Measurements from ENCODE around the gene DBT.
"Not testable (repeated sequence)": the region's sequence is repeated elsewhere in the genome, so short reads cannot be mapped to it uniquely, and the experiment has no call there.

Gene DBT

GRCh38 chr1:100249537-100250257, at the start of gene DBT:
Gene DBT (minus strand): TSS chr1:100249834. CDS start chr1:100249820, 14 bp downstream.
- DNase-seq (ENCODE audit: low spot score) = peak; percentile 90

- DNase-seq (ENCODE audit: low spot score) = no peak
Measured at GRCh38 chr1:100298512-100298911, 48.9 kb upstream of the DBT start.

- not testable (repeated sequence) for DNase-seq (ENCODE audit: low spot score)
Measured at GRCh38 chr1:100296997-100297396, 47.4 kb upstream of the DBT start.

- no peak for DNase-seq (ENCODE audit: low spot score)
Measured at GRCh38 chr1:100296140-100296539, 46.5 kb upstream of the DBT start.

GRCh38 chr1:100292711-100293110, 43.1 kb upstream of the DBT start:
- peak; percentile 91 for DNase-seq (ENCODE audit: low spot score)

- peak; percentile 48 for DNase-seq (ENCODE audit: low spot score)
Measured at GRCh38 chr1:100290291-100290690, 40.7 kb upstream of the DBT start.

- no peak for DNase-seq (ENCODE audit: low spot score)
Measured at GRCh38 chr1:100287162-100287561, 37.5 kb upstream of the DBT start.

GRCh38 chr1:100284591-100284990, 35.0 kb upstream of the DBT start:
- DNase-seq (ENCODE audit: low spot score) = no peak

GRCh38 chr1:100279954-100280682, 30.5 kb upstream of the DBT start:
- DNase-seq (ENCODE audit: low spot score) = no peak

- no peak for DNase-seq (ENCODE audit: low spot score)
Measured at GRCh38 chr1:100279358-100279923, 29.8 kb upstream of the DBT start.

GRCh38 chr1:100277866-100278265, 28.2 kb upstream of the DBT start:
- DNase-seq (ENCODE audit: low spot score) = no peak

GRCh38 chr1:100268202-100268601, 18.6 kb upstream of the DBT start:
- no peak for DNase-seq (ENCODE audit: low spot score)

- DNase-seq (ENCODE audit: low spot score) = no peak
Measured at GRCh38 chr1:100267284-100267683, 17.6 kb upstream of the DBT start.

- no peak for DNase-seq (ENCODE audit: low spot score)
Measured at GRCh38 chr1:100266741-100267140, 17.1 kb upstream of the DBT start.

- peak; percentile 95 for DNase-seq (ENCODE audit: low spot score)
Measured at GRCh38 chr1:100265931-100266740, 16.5 kb upstream of the DBT start, which contains the start of gene RTCA. Gene RTCA (plus strand): TSS chr1:100266216. CDS start chr1:100266376, 160 bp downstream.

- no peak for DNase-seq (ENCODE audit: low spot score)
Measured at GRCh38 chr1:100265562-100265930, 15.9 kb upstream of the DBT start.

- not testable (repeated sequence) for DNase-seq (ENCODE audit: low spot score)
Measured at GRCh38 chr1:100264081-100264480, 14.4 kb upstream of the DBT start.

- DNase-seq (ENCODE audit: low spot score) = no peak
Measured at GRCh38 chr1:100261686-100262085, 12.1 kb upstream of the DBT start.

GRCh38 chr1:100258427-100258826, 8.8 kb upstream of the DBT start:
- not testable (repeated sequence) for DNase-seq (ENCODE audit: low spot score)

GRCh38 chr1:100256273-100256672, 6.6 kb upstream of the DBT start:
- DNase-seq (ENCODE audit: low spot score) = not testable (repeated sequence)

GRCh38 chr1:100253552-100253951, 3.9 kb upstream of the DBT start:
- DNase-seq (ENCODE audit: low spot score) = no peak

GRCh38 chr1:100252901-100253300, 3.3 kb upstream of the DBT start:
- DNase-seq (ENCODE audit: low spot score) = no peak

Data from kidney capillary endothelial cell (primary cell).